ENCODE results near the gene GIGYF2.

DNA sequence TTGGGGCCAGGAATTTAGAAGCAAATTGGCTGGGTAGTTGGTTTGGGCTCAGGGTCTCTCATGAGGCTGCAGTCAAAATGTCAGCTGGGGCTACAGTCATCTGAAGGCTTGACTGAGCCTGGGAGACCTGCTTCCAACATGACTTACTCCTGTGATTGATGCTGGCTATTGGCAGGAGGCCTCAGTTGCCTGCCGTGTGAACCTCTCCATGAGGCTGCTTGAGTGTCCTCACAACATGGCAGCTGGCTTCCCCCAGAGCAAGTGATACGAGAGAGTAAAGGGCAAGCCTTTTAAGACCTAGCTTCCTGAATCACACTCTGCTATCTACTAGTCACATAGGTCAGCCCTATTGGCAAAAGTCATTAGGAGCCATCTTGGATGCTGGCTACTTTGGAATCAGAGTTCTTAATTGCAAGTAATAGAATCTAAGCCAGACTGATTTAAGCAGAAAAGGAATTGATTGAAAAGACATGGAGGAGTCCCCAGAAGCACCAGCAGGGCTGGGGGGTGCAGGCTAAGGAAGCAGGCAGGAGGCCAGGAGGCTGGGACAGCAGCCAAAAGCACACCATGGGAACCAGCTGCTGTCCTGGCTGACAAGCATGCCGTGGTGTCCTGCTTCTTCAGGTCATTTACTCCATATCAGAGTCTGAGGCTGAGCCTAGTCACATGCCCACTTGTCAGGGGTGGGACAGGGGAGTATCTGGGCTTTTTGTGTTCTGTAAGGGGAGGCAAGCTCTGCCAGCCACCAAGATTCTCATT lies 7.8 kb upstream of the GIGYF2 start:
- TF ChIP-seq, protein P1, sequence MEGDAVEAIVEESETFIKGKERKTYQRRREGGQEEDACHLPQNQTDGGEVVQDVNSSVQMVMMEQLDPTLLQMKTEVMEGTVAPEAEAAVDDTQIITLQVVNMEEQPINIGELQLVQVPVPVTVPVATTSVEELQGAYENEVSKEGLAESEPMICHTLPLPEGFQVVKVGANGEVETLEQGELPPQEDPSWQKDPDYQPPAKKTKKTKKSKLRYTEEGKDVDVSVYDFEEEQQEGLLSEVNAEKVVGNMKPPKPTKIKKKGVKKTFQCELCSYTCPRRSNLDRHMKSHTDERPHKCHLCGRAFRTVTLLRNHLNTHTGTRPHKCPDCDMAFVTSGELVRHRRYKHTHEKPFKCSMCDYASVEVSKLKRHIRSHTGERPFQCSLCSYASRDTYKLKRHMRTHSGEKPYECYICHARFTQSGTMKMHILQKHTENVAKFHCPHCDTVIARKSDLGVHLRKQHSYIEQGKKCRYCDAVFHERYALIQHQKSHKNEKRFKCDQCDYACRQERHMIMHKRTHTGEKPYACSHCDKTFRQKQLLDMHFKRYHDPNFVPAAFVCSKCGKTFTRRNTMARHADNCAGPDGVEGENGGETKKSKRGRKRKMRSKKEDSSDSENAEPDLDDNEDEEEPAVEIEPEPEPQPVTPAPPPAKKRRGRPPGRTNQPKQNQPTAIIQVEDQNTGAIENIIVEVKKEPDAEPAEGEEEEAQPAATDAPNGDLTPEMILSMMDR (conservative IDR thresholded peaks at IDR 0.05) = no peak
- TF ChIP-seq ZFX (IDR thresholded peaks at IDR 0.05) = no peak
